ENCODE results near the gene RBP5.
"Not testable (repeated sequence)": the region's sequence is repeated elsewhere in the genome, so short reads cannot be mapped to it uniquely, and the experiment has no call there.

Gene RBP5

DNA sequence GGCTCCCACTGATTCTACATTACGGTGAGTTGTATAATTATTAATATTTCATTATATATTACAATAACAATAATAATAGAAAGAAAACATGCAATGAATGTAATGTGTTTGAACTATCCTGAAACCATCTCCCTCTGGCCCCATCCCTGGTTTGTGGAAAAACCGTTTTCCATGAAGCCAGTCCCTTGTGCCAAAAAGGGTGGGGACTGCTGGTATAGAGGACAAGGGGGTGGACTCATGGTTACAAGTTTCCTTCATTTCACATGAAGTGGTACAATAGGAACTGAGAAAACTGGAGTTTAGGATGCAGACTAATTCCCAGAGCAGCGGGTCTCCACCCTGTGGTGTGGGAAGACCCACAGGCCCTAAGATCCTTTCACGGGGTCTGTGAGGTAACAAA, 16.6 kb downstream of the RBP5 start:
- Histone ChIP-seq H3K27me3 (no peaks in the 10 kb centered on the region), H3K4me1 (no peaks in the 10 kb centered on the region), H3K4me3 (ENCODE audit: low read depth, low read length) (no peak overlapping the region), H3K9me3 (no peaks in the 10 kb centered on the region), H3K36me3 (no peaks in the 10 kb centered on the region)
- DNase-seq: no peak
- TF ChIP-seq, protein P1, sequence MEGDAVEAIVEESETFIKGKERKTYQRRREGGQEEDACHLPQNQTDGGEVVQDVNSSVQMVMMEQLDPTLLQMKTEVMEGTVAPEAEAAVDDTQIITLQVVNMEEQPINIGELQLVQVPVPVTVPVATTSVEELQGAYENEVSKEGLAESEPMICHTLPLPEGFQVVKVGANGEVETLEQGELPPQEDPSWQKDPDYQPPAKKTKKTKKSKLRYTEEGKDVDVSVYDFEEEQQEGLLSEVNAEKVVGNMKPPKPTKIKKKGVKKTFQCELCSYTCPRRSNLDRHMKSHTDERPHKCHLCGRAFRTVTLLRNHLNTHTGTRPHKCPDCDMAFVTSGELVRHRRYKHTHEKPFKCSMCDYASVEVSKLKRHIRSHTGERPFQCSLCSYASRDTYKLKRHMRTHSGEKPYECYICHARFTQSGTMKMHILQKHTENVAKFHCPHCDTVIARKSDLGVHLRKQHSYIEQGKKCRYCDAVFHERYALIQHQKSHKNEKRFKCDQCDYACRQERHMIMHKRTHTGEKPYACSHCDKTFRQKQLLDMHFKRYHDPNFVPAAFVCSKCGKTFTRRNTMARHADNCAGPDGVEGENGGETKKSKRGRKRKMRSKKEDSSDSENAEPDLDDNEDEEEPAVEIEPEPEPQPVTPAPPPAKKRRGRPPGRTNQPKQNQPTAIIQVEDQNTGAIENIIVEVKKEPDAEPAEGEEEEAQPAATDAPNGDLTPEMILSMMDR (IDR thresholded peaks at IDR 0.05; ENCODE audit: low read depth, low read length): no peak

DNA sequence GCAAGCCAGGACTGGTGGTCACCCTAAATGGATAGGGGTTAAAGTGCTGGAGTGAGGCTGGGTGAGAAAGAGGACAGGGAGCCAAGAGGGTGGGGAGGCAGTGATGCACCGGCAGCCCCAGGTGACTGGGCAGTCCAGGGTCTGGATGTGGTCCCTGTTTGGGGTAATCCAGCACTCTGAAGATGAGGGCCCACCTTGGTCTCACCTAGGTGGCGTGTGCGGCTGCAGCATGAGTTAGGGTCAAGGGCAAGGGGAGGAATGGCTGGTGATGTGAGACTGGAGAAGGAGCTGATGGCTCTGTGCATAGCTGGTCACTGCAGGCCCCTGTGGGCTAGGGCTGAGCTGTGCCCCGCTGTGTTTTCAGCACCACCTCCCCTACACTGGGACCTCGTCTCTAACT, 18.0 kb downstream of the RBP5 start:
- DNase-seq: no peak
- no peaks in the 10 kb centered on the region for H3K4me1 ChIP-seq
- H3K36me3 ChIP-seq: no peaks in the 10 kb centered on the region
- no peaks in the 10 kb centered on the region for H3K9me3 ChIP-seq
- TF ChIP-seq, protein P1 (IDR thresholded peaks at IDR 0.05; ENCODE audit: low read depth, low read length): no peak
- no peaks in the 10 kb centered on the region for H3K27me3 ChIP-seq
- no peak overlapping the region for H3K4me3 ChIP-seq (ENCODE audit: low read depth, low read length)

DNA sequence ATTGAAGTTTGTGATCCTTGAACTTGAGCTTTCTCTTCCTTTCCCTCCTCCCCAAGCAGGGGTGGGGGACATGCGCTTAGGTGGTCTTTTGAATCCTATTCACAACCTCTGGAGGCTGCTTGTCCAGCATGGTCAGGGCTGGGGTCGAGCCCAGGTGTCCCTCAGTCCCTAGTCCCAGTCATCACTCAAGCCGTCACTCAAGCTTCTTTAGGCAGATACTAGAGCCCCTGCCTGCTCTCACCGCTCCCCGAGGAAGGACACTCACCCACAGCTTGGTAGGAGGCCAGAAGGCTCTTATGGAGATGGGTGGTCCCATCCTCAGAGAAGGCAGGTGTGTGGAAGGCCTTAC, 19.1 kb downstream of the RBP5 start:
- DNase-seq: no peak
- TF ChIP-seq, protein P1 (IDR thresholded peaks at IDR 0.05; ENCODE audit: low read depth, low read length): no peak
- no peaks in the 10 kb centered on the region for H3K9me3 ChIP-seq
- no peaks in the 10 kb centered on the region for H3K36me3 ChIP-seq
- no peaks in the 10 kb centered on the region for H3K27me3 ChIP-seq
- H3K4me3 ChIP-seq (ENCODE audit: low read depth, low read length): no peak overlapping the region
- H3K4me1 ChIP-seq: no peaks in the 10 kb centered on the region

GRCh38 chr12:7108796-7109571, 19.7 kb downstream of the RBP5 start, which contains the start of gene C1RL:
Gene C1RL, minus strand, starts transcription at chr12:7109214. Its CDS starts 34 bp downstream, at chr12:7109180.
- Histone ChIP-seq H3K36me3 (no peaks in the 10 kb centered on the region), H3K27me3 (no peaks in the 10 kb centered on the region), H3K4me3 (ENCODE audit: low read depth, low read length) (peak within 1 kb of the TSS; percentile 55), H3K9me3 (no peaks in the 10 kb centered on the region), H3K4me1 (no peaks in the 10 kb centered on the region)
- TF ChIP-seq, protein P1 (IDR thresholded peaks at IDR 0.05; ENCODE audit: low read depth, low read length): peak; percentile 96
- DNase-seq: peak; percentile 82

DNA sequence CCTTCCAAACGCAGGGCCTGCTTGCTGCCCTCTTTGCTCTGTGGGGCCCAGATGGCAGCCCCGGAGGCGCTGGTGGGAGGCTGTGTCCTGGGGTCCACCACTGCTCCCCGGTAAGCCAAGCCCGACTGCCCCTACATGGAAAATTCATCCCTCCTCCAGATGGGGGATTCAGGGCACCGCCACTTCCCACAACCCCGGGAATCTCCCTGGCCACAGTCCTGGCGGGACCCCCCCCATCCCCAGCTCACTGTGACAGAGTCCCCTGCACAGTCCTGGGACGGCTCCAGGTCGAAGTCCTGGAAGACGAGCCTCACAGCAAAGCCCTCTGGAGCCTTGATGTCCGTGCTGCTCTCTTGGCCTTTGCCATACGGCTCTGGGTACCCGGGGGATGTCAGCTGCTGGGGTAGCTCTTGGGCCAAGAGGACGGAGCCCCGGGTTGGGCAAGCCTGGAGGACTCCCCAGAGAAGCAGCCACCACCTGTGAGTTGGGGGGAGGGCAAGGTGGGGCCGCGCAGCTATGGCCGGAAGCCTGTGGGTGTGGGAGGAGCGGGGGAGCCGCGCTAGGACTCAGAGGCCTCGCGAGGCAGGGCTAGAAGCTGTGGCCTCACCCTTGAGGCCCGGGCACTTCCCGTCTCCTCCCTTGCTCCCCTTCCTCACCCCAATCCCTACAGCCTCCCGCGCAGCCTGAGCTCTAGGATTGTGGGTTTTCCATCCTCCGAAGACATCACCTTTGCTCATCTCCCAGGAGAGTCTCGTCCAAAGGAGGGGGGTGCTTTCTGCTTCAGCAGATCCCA, 20.5 kb downstream of the RBP5 start:
- Histone ChIP-seq H3K4me1 (no peaks in the 10 kb centered on the region), H3K9me3 (no peaks in the 10 kb centered on the region), H3K4me3 (ENCODE audit: low read depth, low read length) (peak overlapping the region; percentile 55), H3K27me3 (no peaks in the 10 kb centered on the region), H3K36me3 (no peaks in the 10 kb centered on the region)
- TF ChIP-seq, protein P1 (IDR thresholded peaks at IDR 0.05; ENCODE audit: low read depth, low read length): no peak
- DNase-seq: no peak

- TF ChIP-seq, protein P1 (IDR thresholded peaks at IDR 0.05; ENCODE audit: low read depth, low read length): no peak
- H3K27me3 ChIP-seq: 0 out of 2 replicates have a peak, but pooled peaks cover 3% of the 10 kb centered on the region
- H3K4me3 ChIP-seq (ENCODE audit: low read depth, low read length): no peak overlapping the region
- no peaks in the 10 kb centered on the region for H3K4me1 ChIP-seq
- H3K36me3 ChIP-seq: no peaks in the 10 kb centered on the region
- no peaks in the 10 kb centered on the region for H3K9me3 ChIP-seq
- no peak for DNase-seq
Measured at GRCh38 chr12:7107636-7108002, 21.1 kb downstream of the RBP5 start.

- not testable (repeated sequence) for H3K4me3 ChIP-seq (ENCODE audit: low read depth, low read length); H3K36me3 ChIP-seq; H3K9me3 ChIP-seq; DNase-seq; H3K4me1 ChIP-seq; H3K27me3 ChIP-seq
Measured at GRCh38 chr12:7107181-7107580, 21.5 kb downstream of the RBP5 start.

Measured in BE2C (cell line).